Stimulated activated CD8-positive, alpha-beta memory T cell treated with anti-CD3 and anti-CD28 coated beads, Interleukin-4, amount 100 ng/mL, for 24 hours (primary cell): ENCODE measurements around the gene NFXL1.

Experiments
- DNase-seq: peaks from one replicate; pipeline ENCODE4 v3.0.0-alpha.2; 2020; ENCODE audit warnings: low read depth

NFXL1 gene

GRCh38 chr4:47831026-47831679, 83.2 kb downstream of the NFXL1 start:
- no peak for DNase-seq

GRCh38 chr4:47830265-47831025, 83.9 kb downstream of the NFXL1 start:
- no peak for DNase-seq

GRCh38 chr4:47829438-47829837, 84.9 kb downstream of the NFXL1 start:
- no peak for DNase-seq

GRCh38 chr4:47827343-47828047, 86.9 kb downstream of the NFXL1 start:
- DNase-seq: no peak

- no peak for DNase-seq
Observed at GRCh38 chr4:47824840-47825239, 89.5 kb downstream of the NFXL1 start.

- DNase-seq: no peak
Observed at GRCh38 chr4:47819178-47819577, 95.2 kb downstream of the NFXL1 start.

- DNase-seq: no peak
Observed at GRCh38 chr4:47817275-47817674, 97.1 kb downstream of the NFXL1 start.

GRCh38 chr4:47816748-47817147, 97.6 kb downstream of the NFXL1 start:
- DNase-seq: no peak

GRCh38 chr4:47814618-47815295, 99.6 kb downstream of the NFXL1 start:
- DNase-seq: no peak

- no peak for DNase-seq
Observed at GRCh38 chr4:47809654-47810203, 104.7 kb downstream of the NFXL1 start.

GRCh38 chr4:47804598-47804997, 109.8 kb downstream of the NFXL1 start:
- DNase-seq: no peak

GRCh38 chr4:47801481-47802002, 112.8 kb downstream of the NFXL1 start:
- DNase-seq: no peak

GRCh38 chr4:47798165-47798564, 116.2 kb downstream of the NFXL1 start:
- no peak for DNase-seq
